Mononuclear cell (primary cell): Measurements from ENCODE around the gene SMG9. TPM values are rescaled to one million over a fixed set of nuclear protein-coding genes. Genes with fewer than 3 reads are reported as not detected.

Experiments
- H3K27me3 ChIP-seq: 2 replicates; pipeline ENCODE4 v1.6.0; 2011; ENCODE audit warnings: low read length, control low read depth; ENCODE audit not compliant: insufficient read depth
- H3K4me1 ChIP-seq: 2 replicates; pipeline ENCODE4 v1.5.1; 2011; ENCODE audit warnings: mild to moderate bottlenecking, low read length, control low read depth; ENCODE audit not compliant: insufficient read depth
- H3K4me3 ChIP-seq: 2 replicates; pipeline ENCODE4 v1.5.1; 2011; ENCODE audit warnings: mild to moderate bottlenecking, low read length, moderate library complexity
- H3K9me3 ChIP-seq: 2 replicates; pipeline ENCODE4 v1.5.1; 2011; ENCODE audit warnings: low read depth, mild to moderate bottlenecking, control low read depth, low read length
- total RNA-seq: library from RNA; depleted of rRNA; stranded (reverse); fragments of >200 nt; gene quantifications from one replicate; pipeline ENCODE4 v1.2.3, GENCODE V29; 2012

Gene SMG9
- total RNA-seq, 1 donor, result 11.4 TPM

GRCh38 chr19:43726736-43727592 is 27.8 kb downstream of the SMG9 start:
- Histone ChIP-seq H3K4me1 (peaks cover 42% of the 10 kb centered on the region), H3K27me3 (no peaks in the 10 kb centered on the region), H3K9me3 (no peaks in the 10 kb centered on the region), H3K4me3 (no peak overlapping the region)

DNA sequence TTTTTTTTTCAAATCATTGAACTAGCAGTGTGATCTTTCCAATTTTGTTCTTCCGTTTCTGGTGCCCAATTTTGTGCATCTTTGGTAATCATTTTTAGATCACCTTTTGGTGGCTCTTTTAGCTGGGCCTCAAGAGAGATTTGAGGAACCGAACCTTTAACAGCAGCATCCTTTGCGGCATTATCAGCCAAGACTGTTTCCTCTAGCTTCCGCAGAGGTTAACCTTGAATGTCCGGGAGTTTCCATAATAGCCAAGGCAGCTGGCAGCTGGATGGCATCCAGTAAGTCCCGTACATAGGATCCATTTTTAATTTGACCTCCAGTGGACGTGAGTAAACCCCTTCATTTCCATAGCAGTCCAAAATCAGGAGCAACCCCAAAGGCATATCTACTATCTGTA is 29.3 kb downstream of the SMG9 start:
- H3K4me3 ChIP-seq, result no peak overlapping the region
- H3K9me3 ChIP-seq, result no peaks in the 10 kb centered on the region
- H3K27me3 ChIP-seq, result no peaks in the 10 kb centered on the region
- peaks cover 38% of the 10 kb centered on the region for H3K4me1 ChIP-seq

- no peaks in the 10 kb centered on the region for H3K9me3 ChIP-seq
- H3K27me3 ChIP-seq, result no peaks in the 10 kb centered on the region
- peaks cover 38% of the 10 kb centered on the region for H3K4me1 ChIP-seq
- no peak overlapping the region for H3K4me3 ChIP-seq
Observed at GRCh38 chr19:43724896-43725295, 29.9 kb downstream of the SMG9 start.

DNA sequence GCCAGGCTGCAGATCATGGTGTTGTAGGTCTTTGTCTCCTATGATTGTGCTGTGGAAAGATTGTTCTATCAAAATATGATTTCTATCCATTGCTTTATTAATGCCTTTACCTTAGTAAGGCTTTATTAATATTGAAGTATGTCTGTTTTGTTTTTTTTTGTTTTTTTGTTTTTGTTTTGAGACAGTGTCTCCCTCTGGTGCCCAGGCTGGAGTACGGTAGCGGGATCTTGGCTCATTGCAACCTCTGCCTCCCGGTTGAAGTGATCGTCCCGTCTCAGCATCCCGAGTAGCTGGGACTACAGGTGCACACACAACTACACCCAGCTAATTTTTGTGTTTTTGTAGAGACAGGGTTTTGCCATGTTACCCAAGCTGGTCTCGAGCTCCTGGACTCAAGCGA is 31.2 kb downstream of the SMG9 start:
- peaks cover 38% of the 10 kb centered on the region for H3K4me1 ChIP-seq
- H3K9me3 ChIP-seq, result no peaks in the 10 kb centered on the region
- no peaks in the 10 kb centered on the region for H3K27me3 ChIP-seq
- H3K4me3 ChIP-seq, result no peak overlapping the region

GRCh38 chr19:43721469-43722048 is 33.2 kb downstream of the SMG9 start:
- Histone ChIP-seq H3K27me3 (no peaks in the 10 kb centered on the region), H3K4me3 (no peak overlapping the region), H3K9me3 (no peaks in the 10 kb centered on the region), H3K4me1 (peaks cover 27% of the 10 kb centered on the region)

DNA sequence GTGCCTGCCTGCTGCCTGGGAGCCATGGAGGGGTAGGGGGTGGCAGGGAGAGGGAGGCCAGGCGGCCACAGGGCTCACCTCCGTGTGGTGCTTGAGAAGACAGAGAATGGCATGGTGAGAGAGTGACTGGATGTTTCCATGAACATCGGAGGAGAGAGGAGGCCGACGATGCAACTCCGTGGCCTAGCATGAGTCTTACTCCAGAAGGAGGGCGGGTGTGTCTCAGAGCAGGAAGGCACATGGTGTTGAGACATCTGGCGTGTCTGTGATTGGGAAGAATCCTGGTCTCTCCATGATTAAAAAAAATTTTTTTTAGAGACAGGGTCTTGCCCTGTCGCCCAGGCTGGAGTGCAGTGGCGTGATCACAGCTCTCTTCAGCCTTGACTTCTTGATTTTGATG is 33.8 kb downstream of the SMG9 start:
- no peaks in the 10 kb centered on the region for H3K9me3 ChIP-seq
- H3K27me3 ChIP-seq, result no peaks in the 10 kb centered on the region
- peaks cover 21% of the 10 kb centered on the region for H3K4me1 ChIP-seq
- H3K4me3 ChIP-seq, result no peak overlapping the region

- no peak overlapping the region for H3K4me3 ChIP-seq
Observed at GRCh38 chr19:43719918-43720317, 34.8 kb downstream of the SMG9 start.

DNA sequence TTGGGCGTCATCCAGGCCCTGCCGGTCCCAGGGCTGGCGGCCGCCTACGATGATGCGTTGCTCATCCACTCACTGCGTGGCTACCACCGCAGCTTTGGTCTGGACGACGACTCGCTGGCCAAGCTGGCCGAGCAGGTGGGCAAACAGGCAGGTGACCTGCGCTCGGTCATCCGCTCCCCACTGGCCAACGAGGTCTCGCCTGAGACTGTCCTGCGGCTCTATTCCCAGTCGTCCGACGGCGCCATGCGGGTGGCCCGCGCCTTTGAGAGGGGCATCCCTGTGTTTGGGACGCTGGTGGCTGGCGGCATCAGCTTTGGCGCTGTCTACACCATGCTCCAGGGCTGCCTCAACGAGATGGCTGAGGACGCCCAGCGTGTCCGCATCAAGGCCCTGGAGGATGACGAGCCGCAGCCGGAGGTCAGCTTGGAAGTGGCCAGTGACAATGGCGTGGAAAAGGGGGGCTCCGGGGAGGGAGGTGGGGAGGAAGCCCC is 35.3 kb downstream of the SMG9 start:
- H3K4me3 ChIP-seq, result no peak overlapping the region
- no peaks in the 10 kb centered on the region for H3K27me3 ChIP-seq
- peaks cover 8% of the 10 kb centered on the region for H3K4me1 ChIP-seq
- H3K9me3 ChIP-seq, result no peaks in the 10 kb centered on the region

More at GRCh38 chr19:43719918-43720317, 34.8 kb downstream of the SMG9 start:
- Histone ChIP-seq H3K27me3 (no peaks in the 10 kb centered on the region), H3K4me1 (peaks cover 12% of the 10 kb centered on the region), H3K9me3 (no peaks in the 10 kb centered on the region)

DNA sequence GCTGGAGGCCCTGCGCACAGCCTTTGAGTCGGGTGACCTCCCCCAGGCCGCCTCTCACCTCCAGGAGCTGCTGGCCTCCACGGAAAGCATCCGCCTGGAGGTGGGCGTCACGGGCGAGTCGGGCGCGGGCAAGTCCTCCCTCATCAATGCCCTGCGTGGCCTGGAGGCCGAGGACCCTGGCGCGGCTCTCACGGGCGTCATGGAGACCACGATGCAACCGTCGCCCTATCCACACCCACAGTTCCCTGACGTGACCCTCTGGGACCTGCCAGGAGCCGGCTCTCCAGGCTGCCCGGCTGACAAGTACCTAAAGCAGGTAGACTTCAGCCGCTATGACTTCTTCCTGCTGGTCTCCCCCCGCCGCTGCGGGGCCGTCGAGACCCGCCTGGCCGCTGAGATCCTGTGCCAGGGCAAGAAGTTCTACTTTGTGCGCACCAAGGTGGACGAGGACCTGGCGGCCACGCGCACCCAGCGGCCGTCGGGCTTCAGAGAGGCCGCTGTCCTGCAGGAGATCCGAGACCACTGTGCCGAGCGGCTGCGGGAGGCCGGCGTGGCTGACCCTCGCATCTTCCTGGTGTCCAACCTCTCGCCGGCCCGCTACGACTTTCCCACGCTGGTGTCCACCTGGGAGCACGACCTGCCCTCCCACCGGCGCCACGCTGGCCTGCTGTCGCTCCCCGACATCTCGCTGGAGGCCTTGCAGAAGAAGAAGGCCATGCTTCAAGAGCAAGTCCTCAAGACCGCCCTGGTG is 36.0 kb downstream of the SMG9 start:
- Histone ChIP-seq H3K27me3 (no peaks in the 10 kb centered on the region), H3K4me3 (no peak overlapping the region), H3K4me1 (peaks cover 2% of the 10 kb centered on the region), H3K9me3 (no peaks in the 10 kb centered on the region)

- no peak within 1 kb of the TSS for H3K4me3 ChIP-seq
- no peaks in the 10 kb centered on the region for H3K4me1 ChIP-seq
- H3K27me3 ChIP-seq, result no peaks in the 10 kb centered on the region
- no peaks in the 10 kb centered on the region for H3K9me3 ChIP-seq
Observed at GRCh38 chr19:43715776-43716175, 39.0 kb downstream of the SMG9 start, which contains the start of gene IRGC. Gene IRGC, plus strand, starts transcription at chr19:43716076. Its CDS starts 2,483 bp downstream, at chr19:43718559.

- Histone ChIP-seq H3K9me3 (no peaks in the 10 kb centered on the region), H3K4me1 (no peaks in the 10 kb centered on the region), H3K4me3 (no peak overlapping the region), H3K27me3 (no peaks in the 10 kb centered on the region)
Observed at GRCh38 chr19:43713208-43713607, 41.6 kb downstream of the SMG9 start.

DNA sequence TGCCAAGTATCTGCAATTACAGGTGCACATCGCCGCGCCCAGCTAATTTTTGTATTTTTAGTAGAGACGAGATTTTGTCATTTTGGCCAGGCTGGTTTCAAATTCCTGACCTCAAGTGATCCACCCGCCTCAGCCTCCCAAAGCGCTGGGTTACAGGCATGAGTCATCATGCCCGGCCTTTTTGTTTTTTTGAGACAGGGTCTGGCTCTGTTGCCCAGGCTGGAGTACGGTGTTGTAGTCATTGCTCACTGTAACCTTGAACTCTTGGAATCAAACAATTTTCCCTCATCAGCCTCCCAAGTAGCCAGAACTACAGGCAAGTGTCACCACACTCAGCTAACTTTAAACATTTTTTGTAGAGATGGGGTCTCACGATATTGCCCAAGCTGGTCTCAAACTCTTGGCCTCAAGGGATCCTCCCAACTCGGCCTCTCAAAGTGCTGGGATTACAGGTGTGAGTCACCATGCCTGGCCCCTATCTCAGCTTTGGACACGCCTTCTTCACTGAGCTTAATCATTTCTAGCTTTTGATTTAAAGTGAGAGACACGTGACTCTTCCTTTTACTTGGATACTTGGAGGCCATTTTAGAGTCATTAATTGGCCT is 42.9 kb downstream of the SMG9 start:
- Histone ChIP-seq H3K4me1 (no peaks in the 10 kb centered on the region), H3K9me3 (no peaks in the 10 kb centered on the region), H3K4me3 (no peak overlapping the region), H3K27me3 (no peaks in the 10 kb centered on the region)

DNA sequence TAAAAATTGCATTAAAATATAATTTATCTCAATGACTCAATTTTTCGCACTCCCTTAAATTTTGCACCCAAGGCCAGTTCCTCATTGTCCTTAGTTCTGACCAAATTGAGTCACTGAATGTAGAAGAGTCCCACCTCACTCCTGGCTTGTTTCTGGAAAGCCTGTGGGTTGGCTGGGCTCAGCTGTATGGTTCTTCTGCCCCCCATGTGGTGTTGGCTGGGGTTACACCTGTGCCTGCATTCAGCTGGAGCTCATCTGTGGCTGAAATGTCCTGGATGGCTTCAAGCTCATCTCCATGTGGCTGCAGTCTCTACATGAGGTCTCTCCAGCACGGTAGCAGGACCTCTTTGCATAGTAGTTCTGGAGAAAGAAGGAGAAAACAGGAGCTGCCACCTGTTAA is 46.0 kb downstream of the SMG9 start:
- Histone ChIP-seq H3K4me1 (no peaks in the 10 kb centered on the region), H3K27me3 (no peaks in the 10 kb centered on the region), H3K4me3 (no peak overlapping the region), H3K9me3 (no peaks in the 10 kb centered on the region)

GRCh38 chr19:43707158-43707712 is 47.5 kb downstream of the SMG9 start:
- no peak overlapping the region for H3K4me3 ChIP-seq
- H3K9me3 ChIP-seq, result no peaks in the 10 kb centered on the region

More at GRCh38 chr19:43707158-43707712, 47.5 kb downstream of the SMG9 start:
- Histone ChIP-seq H3K27me3 (no peaks in the 10 kb centered on the region), H3K4me1 (no peaks in the 10 kb centered on the region)
